ENCODE results near the gene NRXN3. TPM values are rescaled to one million over a fixed set of nuclear protein-coding genes. Genes with fewer than 3 reads are reported as not detected.

NRXN3 gene
- total RNA-seq, 1 experiment from 2014 or later: not detected

- ChIA-PET POLR2A (no interaction called here), CTCF (no interaction called here)
- no peak for ATAC-seq
- no peak overlapping the region for H3K27ac ChIP-seq (ENCODE audit: low read length)
- H3K4me1 ChIP-seq (ENCODE audit: control insufficient read depth, insufficient read depth, low read length): no peaks in the 10 kb centered on the region
- DNase-seq (ENCODE audit: low read depth, low spot score): no peak
- no peaks in the 10 kb centered on the region for H3K27me3 ChIP-seq (ENCODE audit: control insufficient read depth, insufficient read depth, low read length)
- intact Hi-C loops (cut with micrococcal nuclease; ENCODE audit: unreplicated experiment) (no loop called here), in situ Hi-C loops (cut with HindIII; ENCODE audit: low pct_unique_long_range_greater_than_20kb, low sequenced_read_pairs) (no loop called here)
- H3K9me3 ChIP-seq (ENCODE audit: control insufficient read depth, insufficient read depth, low read depth, low read length): no peaks in the 10 kb centered on the region
- H3K4me3 ChIP-seq (ENCODE audit: low read depth in 2 of 2, low read length in 2 of 2): no peak overlapping the region
- no peak for TF ChIP-seq POLR2AphosphoS5 (IDR thresholded peaks at IDR 0.05; ENCODE audit: low read depth, low read length)
- TF ChIP-seq, protein P1, sequence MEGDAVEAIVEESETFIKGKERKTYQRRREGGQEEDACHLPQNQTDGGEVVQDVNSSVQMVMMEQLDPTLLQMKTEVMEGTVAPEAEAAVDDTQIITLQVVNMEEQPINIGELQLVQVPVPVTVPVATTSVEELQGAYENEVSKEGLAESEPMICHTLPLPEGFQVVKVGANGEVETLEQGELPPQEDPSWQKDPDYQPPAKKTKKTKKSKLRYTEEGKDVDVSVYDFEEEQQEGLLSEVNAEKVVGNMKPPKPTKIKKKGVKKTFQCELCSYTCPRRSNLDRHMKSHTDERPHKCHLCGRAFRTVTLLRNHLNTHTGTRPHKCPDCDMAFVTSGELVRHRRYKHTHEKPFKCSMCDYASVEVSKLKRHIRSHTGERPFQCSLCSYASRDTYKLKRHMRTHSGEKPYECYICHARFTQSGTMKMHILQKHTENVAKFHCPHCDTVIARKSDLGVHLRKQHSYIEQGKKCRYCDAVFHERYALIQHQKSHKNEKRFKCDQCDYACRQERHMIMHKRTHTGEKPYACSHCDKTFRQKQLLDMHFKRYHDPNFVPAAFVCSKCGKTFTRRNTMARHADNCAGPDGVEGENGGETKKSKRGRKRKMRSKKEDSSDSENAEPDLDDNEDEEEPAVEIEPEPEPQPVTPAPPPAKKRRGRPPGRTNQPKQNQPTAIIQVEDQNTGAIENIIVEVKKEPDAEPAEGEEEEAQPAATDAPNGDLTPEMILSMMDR (IDR thresholded peaks at IDR 0.05): no peak
- TF ChIP-seq SIN3A (IDR thresholded peaks at IDR 0.05; ENCODE audit: borderline replicate concordance, insufficient read depth, low read depth, low read length): no peak
- TF ChIP-seq TCF7L2 (IDR thresholded peaks at IDR 0.05; ENCODE audit: low read depth, low read length): no peak
- TF ChIP-seq, protein P2, sequence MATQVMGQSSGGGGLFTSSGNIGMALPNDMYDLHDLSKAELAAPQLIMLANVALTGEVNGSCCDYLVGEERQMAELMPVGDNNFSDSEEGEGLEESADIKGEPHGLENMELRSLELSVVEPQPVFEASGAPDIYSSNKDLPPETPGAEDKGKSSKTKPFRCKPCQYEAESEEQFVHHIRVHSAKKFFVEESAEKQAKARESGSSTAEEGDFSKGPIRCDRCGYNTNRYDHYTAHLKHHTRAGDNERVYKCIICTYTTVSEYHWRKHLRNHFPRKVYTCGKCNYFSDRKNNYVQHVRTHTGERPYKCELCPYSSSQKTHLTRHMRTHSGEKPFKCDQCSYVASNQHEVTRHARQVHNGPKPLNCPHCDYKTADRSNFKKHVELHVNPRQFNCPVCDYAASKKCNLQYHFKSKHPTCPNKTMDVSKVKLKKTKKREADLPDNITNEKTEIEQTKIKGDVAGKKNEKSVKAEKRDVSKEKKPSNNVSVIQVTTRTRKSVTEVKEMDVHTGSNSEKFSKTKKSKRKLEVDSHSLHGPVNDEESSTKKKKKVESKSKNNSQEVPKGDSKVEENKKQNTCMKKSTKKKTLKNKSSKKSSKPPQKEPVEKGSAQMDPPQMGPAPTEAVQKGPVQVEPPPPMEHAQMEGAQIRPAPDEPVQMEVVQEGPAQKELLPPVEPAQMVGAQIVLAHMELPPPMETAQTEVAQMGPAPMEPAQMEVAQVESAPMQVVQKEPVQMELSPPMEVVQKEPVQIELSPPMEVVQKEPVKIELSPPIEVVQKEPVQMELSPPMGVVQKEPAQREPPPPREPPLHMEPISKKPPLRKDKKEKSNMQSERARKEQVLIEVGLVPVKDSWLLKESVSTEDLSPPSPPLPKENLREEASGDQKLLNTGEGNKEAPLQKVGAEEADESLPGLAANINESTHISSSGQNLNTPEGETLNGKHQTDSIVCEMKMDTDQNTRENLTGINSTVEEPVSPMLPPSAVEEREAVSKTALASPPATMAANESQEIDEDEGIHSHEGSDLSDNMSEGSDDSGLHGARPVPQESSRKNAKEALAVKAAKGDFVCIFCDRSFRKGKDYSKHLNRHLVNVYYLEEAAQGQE (IDR thresholded peaks at IDR 0.05; ENCODE audit: insufficient read depth in 1 of 2, low read depth in 2 of 2, low read length in 1 of 2): no peak
- no peaks in the 10 kb centered on the region for H3K36me3 ChIP-seq (ENCODE audit: control insufficient read depth, insufficient read depth, low read length)
- no TSS peak for BruUV-seq (replicated peaks)
These were observed 653.3 kb downstream of the NRXN3 start for GRCh38 chr14:78823516-78823915.

GRCh38 chr14:78829274-78829673, 659.1 kb downstream of the NRXN3 start:
- no peak for DNase-seq (ENCODE audit: low read depth, low spot score)
- no peak overlapping the region for H3K4me3 ChIP-seq (ENCODE audit: low read depth in 2 of 2, low read length in 2 of 2)
- H3K27ac ChIP-seq (ENCODE audit: low read length): no peak overlapping the region
- in situ Hi-C loops (cut with HindIII; ENCODE audit: low pct_unique_long_range_greater_than_20kb, low sequenced_read_pairs): no loop called here
- intact Hi-C loops (cut with micrococcal nuclease; ENCODE audit: unreplicated experiment): no loop called here
- ChIA-PET POLR2A (no interaction called here), CTCF (no interaction called here)
- H3K36me3 ChIP-seq (ENCODE audit: control insufficient read depth, insufficient read depth, low read length): no peaks in the 10 kb centered on the region
- no peak for ATAC-seq
- H3K27me3 ChIP-seq (ENCODE audit: control insufficient read depth, insufficient read depth, low read length): no peaks in the 10 kb centered on the region; the same call in 1 of the 2 replicates
- no peaks in the 10 kb centered on the region for H3K4me1 ChIP-seq (ENCODE audit: control insufficient read depth, insufficient read depth, low read length)
- BruUV-seq (replicated peaks): no TSS peak
- no peaks in the 10 kb centered on the region for H3K9me3 ChIP-seq (ENCODE audit: control insufficient read depth, insufficient read depth, low read depth, low read length)
- TF ChIP-seq SIN3A (IDR thresholded peaks at IDR 0.05; ENCODE audit: borderline replicate concordance, insufficient read depth, low read depth, low read length): no peak
- TF ChIP-seq TCF7L2 (IDR thresholded peaks at IDR 0.05; ENCODE audit: low read depth, low read length): no peak
- TF ChIP-seq, protein P2 (IDR thresholded peaks at IDR 0.05; ENCODE audit: insufficient read depth in 1 of 2, low read depth in 2 of 2, low read length in 1 of 2): no peak
- no peak for TF ChIP-seq POLR2AphosphoS5 (IDR thresholded peaks at IDR 0.05; ENCODE audit: low read depth, low read length)
- TF ChIP-seq, protein P1 (IDR thresholded peaks at IDR 0.05): no peak

All from Panc1 (cell line).